ENCODE measurements around the gene PPFIA1. TPM values are rescaled to one million over a fixed set of nuclear protein-coding genes. Genes with fewer than 3 reads are reported as not detected.

The PPFIA1 gene
- total and polyA plus RNA-seq, 10 of the 15 experiments (the other 5 are each of a cell fraction or from before 2014, with no cell fraction given): 5.2 to 26.2 (median 15.8) TPM

DNA sequence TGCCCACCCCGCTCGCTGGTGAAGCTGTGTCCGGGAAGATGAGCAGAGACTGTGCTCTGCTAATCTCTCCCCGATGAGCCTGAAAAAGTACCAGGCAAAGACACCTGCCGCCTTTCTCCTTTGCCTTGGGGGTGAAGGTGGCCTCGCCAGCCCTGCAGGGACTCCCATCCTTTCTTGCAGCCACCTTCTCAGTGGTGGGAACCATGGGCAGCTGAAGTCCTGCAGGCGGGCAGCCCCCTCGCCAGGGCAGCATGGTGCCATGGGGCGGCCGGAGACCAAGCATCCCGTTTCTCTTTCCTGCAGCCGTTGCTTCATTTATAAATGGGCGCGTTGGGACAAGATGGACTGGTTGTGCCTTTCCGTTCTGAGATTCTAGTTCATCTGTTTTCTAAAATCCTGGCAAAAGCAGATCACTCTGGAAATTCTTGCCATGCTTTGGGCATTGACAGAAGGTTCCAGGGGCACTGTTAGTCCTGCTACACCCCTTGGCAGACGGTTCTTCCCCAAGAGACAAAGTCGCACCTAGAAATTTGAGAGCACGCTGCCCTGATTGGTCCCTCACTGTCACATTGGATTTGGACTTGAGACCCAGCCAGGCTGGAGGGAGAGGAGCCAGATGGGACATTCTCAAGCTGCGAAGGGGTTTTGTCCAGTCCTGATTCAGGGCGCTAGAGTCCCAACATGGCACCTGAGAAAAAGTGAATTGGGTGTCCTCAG lies 135.3 kb downstream of the PPFIA1 start (continued):
- TF ChIP-seq ELK1 (IDR thresholded peaks at IDR 0.05; ENCODE audit: low read depth, low read length) (no peak), NRF1 (conservative IDR thresholded peaks at IDR 0.05; ENCODE audit: low read depth, low read length) (no peak), NR2C2 (IDR thresholded peaks at IDR 0.05; ENCODE audit: borderline replicate concordance, control insufficient read depth, insufficient read length, low read depth) (no peak), BMI1 (IDR thresholded peaks at IDR 0.05; ENCODE audit: borderline replicate concordance) (no peak), HDAC6 (IDR thresholded peaks at IDR 0.05; ENCODE audit: unreplicated experiment) (no peak), TAF1 (IDR thresholded peaks at IDR 0.05; ENCODE audit: borderline replicate concordance, low read depth, low read length) (no peak), FOXK2 (IDR thresholded peaks at IDR 0.05) (no peak), STAT1 (conservative IDR thresholded peaks at IDR 0.05) (no peak)
- TF ChIP-seq, protein P1, sequence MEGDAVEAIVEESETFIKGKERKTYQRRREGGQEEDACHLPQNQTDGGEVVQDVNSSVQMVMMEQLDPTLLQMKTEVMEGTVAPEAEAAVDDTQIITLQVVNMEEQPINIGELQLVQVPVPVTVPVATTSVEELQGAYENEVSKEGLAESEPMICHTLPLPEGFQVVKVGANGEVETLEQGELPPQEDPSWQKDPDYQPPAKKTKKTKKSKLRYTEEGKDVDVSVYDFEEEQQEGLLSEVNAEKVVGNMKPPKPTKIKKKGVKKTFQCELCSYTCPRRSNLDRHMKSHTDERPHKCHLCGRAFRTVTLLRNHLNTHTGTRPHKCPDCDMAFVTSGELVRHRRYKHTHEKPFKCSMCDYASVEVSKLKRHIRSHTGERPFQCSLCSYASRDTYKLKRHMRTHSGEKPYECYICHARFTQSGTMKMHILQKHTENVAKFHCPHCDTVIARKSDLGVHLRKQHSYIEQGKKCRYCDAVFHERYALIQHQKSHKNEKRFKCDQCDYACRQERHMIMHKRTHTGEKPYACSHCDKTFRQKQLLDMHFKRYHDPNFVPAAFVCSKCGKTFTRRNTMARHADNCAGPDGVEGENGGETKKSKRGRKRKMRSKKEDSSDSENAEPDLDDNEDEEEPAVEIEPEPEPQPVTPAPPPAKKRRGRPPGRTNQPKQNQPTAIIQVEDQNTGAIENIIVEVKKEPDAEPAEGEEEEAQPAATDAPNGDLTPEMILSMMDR (IDR thresholded peaks at IDR 0.05 in 2 of 3, conservative IDR thresholded peaks at IDR 0.05 in 1 of 3; ENCODE audit: control insufficient read depth in 2 of 3, extremely low read depth in 1 of 3, insufficient read depth in 1 of 3, low read depth in 3 of 3, low read length in 3 of 3): no peak
- TF ChIP-seq, protein P2, sequence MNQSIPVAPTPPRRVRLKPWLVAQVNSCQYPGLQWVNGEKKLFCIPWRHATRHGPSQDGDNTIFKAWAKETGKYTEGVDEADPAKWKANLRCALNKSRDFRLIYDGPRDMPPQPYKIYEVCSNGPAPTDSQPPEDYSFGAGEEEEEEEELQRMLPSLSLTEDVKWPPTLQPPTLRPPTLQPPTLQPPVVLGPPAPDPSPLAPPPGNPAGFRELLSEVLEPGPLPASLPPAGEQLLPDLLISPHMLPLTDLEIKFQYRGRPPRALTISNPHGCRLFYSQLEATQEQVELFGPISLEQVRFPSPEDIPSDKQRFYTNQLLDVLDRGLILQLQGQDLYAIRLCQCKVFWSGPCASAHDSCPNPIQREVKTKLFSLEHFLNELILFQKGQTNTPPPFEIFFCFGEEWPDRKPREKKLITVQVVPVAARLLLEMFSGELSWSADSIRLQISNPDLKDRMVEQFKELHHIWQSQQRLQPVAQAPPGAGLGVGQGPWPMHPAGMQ (IDR thresholded peaks at IDR 0.05; ENCODE audit: borderline replicate concordance): no peak
- TF ChIP-seq, protein P3, sequence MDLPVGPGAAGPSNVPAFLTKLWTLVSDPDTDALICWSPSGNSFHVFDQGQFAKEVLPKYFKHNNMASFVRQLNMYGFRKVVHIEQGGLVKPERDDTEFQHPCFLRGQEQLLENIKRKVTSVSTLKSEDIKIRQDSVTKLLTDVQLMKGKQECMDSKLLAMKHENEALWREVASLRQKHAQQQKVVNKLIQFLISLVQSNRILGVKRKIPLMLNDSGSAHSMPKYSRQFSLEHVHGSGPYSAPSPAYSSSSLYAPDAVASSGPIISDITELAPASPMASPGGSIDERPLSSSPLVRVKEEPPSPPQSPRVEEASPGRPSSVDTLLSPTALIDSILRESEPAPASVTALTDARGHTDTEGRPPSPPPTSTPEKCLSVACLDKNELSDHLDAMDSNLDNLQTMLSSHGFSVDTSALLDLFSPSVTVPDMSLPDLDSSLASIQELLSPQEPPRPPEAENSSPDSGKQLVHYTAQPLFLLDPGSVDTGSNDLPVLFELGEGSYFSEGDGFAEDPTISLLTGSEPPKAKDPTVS (IDR thresholded peaks at IDR 0.05; ENCODE audit: low read depth, low read length): no peak

Measured in GM12878 (cell line).